ENCODE data around the gene ARHGAP24.

The ARHGAP24 gene

GRCh38 chr4:85774489-85774888, 299.5 kb downstream of the ARHGAP24 start:
- no peak for DNase-seq (ENCODE audit: low read depth, low spot score)

- no peak for DNase-seq (ENCODE audit: low read depth, low spot score)
Observed at GRCh38 chr4:85776096-85776495, 301.1 kb downstream of the ARHGAP24 start.

GRCh38 chr4:85776579-85776978, 301.6 kb downstream of the ARHGAP24 start:
- no peak for DNase-seq (ENCODE audit: low read depth, low spot score)

GRCh38 chr4:85777908-85778631, 303.1 kb downstream of the ARHGAP24 start:
- DNase-seq (ENCODE audit: low read depth, low spot score) = no peak

- no peak for DNase-seq (ENCODE audit: low read depth, low spot score)
Observed at GRCh38 chr4:85778632-85779131, 303.7 kb downstream of the ARHGAP24 start.

GRCh38 chr4:85779165-85779564, 304.2 kb downstream of the ARHGAP24 start:
- no peak for DNase-seq (ENCODE audit: low read depth, low spot score)

- no peak for DNase-seq (ENCODE audit: low read depth, low spot score)
Observed at GRCh38 chr4:85780664-85781063, 305.7 kb downstream of the ARHGAP24 start.

- no peak for DNase-seq (ENCODE audit: low read depth, low spot score)
Observed at GRCh38 chr4:85783483-85783882, 308.5 kb downstream of the ARHGAP24 start.

GRCh38 chr4:85783900-85784299, 308.9 kb downstream of the ARHGAP24 start:
- DNase-seq (ENCODE audit: low read depth, low spot score) = no peak

GRCh38 chr4:85784348-85784747, 309.4 kb downstream of the ARHGAP24 start:
- DNase-seq (ENCODE audit: low read depth, low spot score) = no peak

GRCh38 chr4:85784947-85785346, 310.0 kb downstream of the ARHGAP24 start:
- DNase-seq (ENCODE audit: low read depth, low spot score) = no peak

- no peak for DNase-seq (ENCODE audit: low read depth, low spot score)
Observed at GRCh38 chr4:85787133-85787532, 312.2 kb downstream of the ARHGAP24 start.

- DNase-seq (ENCODE audit: low read depth, low spot score) = no peak
Observed at GRCh38 chr4:85788604-85789003, 313.7 kb downstream of the ARHGAP24 start.

- DNase-seq (ENCODE audit: low read depth, low spot score) = no peak
Observed at GRCh38 chr4:85789241-85789640, 314.3 kb downstream of the ARHGAP24 start.

GRCh38 chr4:85790582-85790981, 315.6 kb downstream of the ARHGAP24 start:
- no peak for DNase-seq (ENCODE audit: low read depth, low spot score)

- DNase-seq (ENCODE audit: low read depth, low spot score) = no peak
Observed at GRCh38 chr4:85792376-85793232, 317.7 kb downstream of the ARHGAP24 start.

GRCh38 chr4:85793233-85793585, 318.3 kb downstream of the ARHGAP24 start:
- no peak for DNase-seq (ENCODE audit: low read depth, low spot score)

- DNase-seq (ENCODE audit: low read depth, low spot score) = no peak
Observed at GRCh38 chr4:85798012-85798770, 323.2 kb downstream of the ARHGAP24 start.

GRCh38 chr4:85803856-85804255, 328.9 kb downstream of the ARHGAP24 start:
- no peak for DNase-seq (ENCODE audit: low read depth, low spot score)

- no peak for DNase-seq (ENCODE audit: low read depth, low spot score)
Observed at GRCh38 chr4:85805891-85806290, 330.9 kb downstream of the ARHGAP24 start.

GRCh38 chr4:85806334-85806733, 331.4 kb downstream of the ARHGAP24 start:
- DNase-seq (ENCODE audit: low read depth, low spot score) = no peak

All from iPS DF 19.7 (cell line).